Sciatic nerve (tissue), 2 donors: ENCODE measurements around the gene CNDP2. TPM values are rescaled to one million over a fixed set of nuclear protein-coding genes. Genes with fewer than 3 reads are reported as not detected.

ENCODE experiments used
- ATAC-seq: fragments of 200-7000 bp; cut with Tn5 transposase; one replicate; pipeline ENCODE4 v1.9.1; 2020; ENCODE audit warnings: mild to moderate bottlenecking, moderate library complexity
- DNase-seq: peaks from one replicate; pipeline ENCODE4 v3.0.0-alpha.2; 2020; ENCODE audit warnings: low spot score
- intact Hi-C: fragments of 100-400 bp; cut with DNase I; formaldehyde crosslinking; loops from one replicate; pipeline ENCODE4 v1.14.2; 2022
- total RNA-seq: library from RNA; stranded (reverse); fragmentation: NEBNext Ultra II Directional; extraction: Animal tissue kit (Norgen Biotek cat#: 25700); gene quantifications from one replicate; pipeline ENCODE4 v1.2.1, GENCODE V29; 2021
- donor health status: DM: no; HTN: no; CAD: no.
- donor health status: DM: no; HTN: no; CAD: no.

The CNDP2 gene
- total RNA-seq, 1 donor from 2014 or later: 162 TPM

- DNase-seq: no peak
- intact Hi-C loops: no loop called here
- ATAC-seq: no peak
These were observed 30.4 kb upstream of the CNDP2 start for GRCh38 chr18:74465775-74466174.

GRCh38 chr18:74468547-74469061, 27.6 kb upstream of the CNDP2 start:
- DNase-seq: no peak
- intact Hi-C loops: no loop called here
- ATAC-seq: peak; percentile 65

DNA sequence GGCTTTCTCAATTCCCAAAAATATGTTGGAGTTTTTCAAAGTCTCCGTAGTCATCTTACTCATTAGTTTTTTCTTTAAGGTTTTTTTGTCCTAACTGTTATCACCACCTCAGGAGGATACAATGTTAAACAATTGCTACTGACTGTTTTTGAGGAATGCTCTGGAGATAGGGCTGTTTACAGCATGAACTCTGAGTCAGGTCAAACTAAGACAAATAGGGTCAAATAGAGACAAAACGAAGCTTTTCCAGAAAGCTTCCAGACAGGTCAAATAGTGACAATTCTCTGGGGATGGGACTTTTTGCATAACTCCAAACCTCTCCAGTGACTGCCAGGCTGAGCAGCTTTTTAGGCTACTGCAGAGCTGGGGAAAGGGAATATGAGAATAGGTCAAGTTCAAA, 23.9 kb upstream of the CNDP2 start:
- ATAC-seq (peak; percentile 85), DNase-seq (no peak)
- intact Hi-C loops: loop anchor here (10.0 kb wide), 1 partner anchor 98 kb away; no protein-coding TSS in a partner anchor

DNA sequence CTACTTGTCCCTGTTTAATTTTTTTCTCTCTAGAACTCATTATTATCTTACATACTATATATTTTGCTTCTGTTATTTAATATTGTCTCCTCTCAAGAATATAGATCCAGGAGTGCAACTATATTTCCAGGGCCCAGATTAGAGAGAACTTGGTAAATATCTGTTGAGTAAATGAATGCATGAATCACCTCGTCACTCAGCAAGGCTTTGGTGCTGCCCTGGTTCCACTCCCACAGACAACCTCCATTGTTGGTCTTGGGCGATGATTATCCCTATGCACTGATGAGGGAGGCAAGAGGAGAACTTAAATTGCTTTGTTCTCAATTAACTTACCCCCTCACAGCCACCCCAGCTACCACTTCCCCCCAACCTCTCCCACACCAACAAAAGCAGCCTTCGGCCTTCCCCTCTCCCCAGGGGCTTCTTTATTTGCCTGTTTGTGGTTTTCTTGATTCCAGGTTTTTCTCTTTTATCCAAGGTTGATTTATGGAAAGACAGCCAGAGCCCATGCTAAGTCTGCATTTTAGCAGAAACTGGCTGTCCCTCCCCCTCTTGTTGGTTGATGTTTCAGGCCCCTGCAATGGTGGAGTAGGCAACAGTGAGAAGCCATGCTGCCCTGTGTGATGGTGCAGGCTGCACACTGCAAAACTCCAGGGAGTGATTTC, 22.1 kb upstream of the CNDP2 start:
- intact Hi-C loops: loop anchor here (10.0 kb wide), 1 partner anchor 99 kb away; no protein-coding TSS in a partner anchor
- ATAC-seq (no peak), DNase-seq (no peak)

DNA sequence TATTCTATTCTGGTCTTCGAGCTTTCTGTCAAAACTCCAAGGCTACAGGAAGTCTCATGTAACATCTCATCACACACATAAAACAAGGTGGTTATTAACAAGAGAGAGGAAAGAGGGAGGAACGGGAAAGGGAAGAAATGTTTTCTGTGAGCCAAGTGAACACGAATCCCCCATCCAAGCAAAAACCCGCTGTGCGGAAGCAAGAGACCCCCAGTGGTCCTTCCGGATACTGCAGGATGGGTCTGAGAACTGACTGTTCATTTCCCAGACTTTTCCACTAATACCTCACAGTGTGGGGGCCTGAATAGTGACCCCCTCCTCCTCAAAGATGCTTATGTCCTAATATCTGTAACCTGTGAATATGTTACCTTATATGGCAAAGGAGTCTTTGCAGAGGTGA, 20.0 kb upstream of the CNDP2 start:
- DNase-seq: peak; percentile 83
- no peak for ATAC-seq
- intact Hi-C loops: loop anchor here (5.0 to 10.0 kb wide), 2 partner anchors 101 to 1439 kb away; no protein-coding TSS in a partner anchor

- ATAC-seq (no peak), DNase-seq (no peak)
- intact Hi-C loops: loop anchor here (5.0 to 10.0 kb wide), 2 partner anchors 103 to 1440 kb away; no protein-coding TSS in a partner anchor
These were observed 18.4 kb upstream of the CNDP2 start for GRCh38 chr18:74477771-74478170.

DNA sequence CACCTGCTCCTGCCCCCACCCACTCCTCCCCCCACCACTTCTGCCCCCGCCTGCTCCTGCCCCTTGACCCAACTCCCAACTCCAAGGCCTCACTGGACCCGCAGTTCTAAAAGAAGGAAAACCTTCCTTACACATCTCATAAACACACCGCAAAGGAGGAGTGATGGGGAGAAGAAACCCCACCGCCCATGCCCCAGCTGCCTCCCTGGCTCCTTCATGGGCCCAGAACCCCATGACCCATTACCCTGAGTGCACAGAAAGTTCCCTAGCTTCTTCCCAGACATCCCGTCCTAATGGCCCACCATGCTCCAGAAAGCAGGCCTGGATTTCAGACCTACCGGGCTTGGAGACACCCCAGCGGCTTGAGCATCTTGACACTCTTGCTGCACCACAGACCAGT, 17.8 kb upstream of the CNDP2 start:
- intact Hi-C loops: loop anchor here (5.0 to 10.0 kb wide), 2 partner anchors 104 to 1441 kb away; no protein-coding TSS in a partner anchor
- ATAC-seq (no peak), DNase-seq (no peak)

- ATAC-seq (no peak), DNase-seq (no peak)
- intact Hi-C loops: loop anchor here (5.0 to 10.0 kb wide), 2 partner anchors 104 to 1442 kb away; no protein-coding TSS in a partner anchor
These were observed 17.3 kb upstream of the CNDP2 start for GRCh38 chr18:74478880-74479279.

DNA sequence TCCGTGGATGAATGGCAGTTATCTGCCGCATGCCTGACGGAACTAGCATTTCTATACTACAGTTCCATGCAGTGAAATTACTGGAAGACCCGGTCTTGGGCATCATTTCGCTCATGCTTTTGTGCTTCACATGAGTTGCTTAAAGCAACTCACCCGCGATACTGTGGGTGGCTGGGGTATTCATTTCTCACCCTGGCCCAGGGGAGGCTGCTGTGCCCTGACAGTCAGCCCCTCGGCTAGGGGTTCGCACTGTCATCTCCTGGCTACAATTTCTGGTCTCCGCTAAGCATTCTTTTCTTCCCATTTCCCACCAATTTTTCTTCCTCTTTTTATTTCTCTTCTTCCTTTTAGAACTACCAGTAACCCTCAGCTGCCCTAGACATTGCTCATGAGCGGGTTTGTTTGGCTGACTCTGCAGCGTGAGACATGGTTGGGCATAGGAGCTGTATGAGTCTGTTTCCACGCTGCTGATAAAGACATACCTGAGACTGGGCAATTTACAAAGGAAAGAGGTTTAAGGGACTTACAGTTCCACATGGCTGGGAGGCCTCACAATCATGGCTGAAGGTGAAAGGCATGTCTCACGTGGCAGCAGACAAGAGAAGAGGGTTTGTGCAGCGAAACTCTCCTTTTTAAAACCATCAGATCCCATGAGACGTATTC, 16.5 kb upstream of the CNDP2 start:
- no peak for ATAC-seq
- intact Hi-C loops: loop anchor here (5.0 to 10.0 kb wide), 3 partner anchors 105 to 1442 kb away; no protein-coding TSS in a partner anchor

DNA sequence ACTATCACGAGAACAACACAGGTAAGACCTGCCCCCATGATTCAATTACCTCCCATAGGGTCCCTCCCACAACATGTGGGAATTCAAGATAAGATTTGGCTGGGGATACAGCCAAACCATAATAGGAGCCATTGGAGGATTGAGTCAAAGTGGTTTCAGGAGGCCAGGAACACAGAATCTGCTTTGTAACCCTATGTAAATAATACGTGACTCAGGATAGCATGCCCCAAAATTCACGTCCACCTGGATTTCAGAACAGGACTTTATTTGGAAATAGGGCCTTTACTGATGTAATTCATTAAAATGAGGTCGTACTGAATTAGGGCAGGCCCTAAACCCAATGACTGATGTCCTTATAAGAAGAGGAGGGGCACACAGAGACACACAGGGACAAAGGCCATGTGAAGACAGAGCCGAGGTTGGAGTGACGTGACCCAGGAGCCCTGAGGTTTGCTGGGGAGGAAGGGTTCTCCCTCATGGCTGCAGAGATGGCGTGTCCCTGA, 16.0 kb upstream of the CNDP2 start:
- no peak for DNase-seq
- intact Hi-C loops: loop anchor here (10.0 kb wide), 1 partner anchor 275 kb away; no protein-coding TSS in a partner anchor
- ATAC-seq: no peak

More for the DNA sequence above, 16.5 kb upstream of the CNDP2 start:
- no peak for DNase-seq

GRCh38 chr18:74482697-74483096, 13.5 kb upstream of the CNDP2 start:
- no peak for ATAC-seq
- intact Hi-C loops: loop anchor here (10.0 kb wide), 1 partner anchor 278 kb away; no protein-coding TSS in a partner anchor
- DNase-seq: no peak

DNA sequence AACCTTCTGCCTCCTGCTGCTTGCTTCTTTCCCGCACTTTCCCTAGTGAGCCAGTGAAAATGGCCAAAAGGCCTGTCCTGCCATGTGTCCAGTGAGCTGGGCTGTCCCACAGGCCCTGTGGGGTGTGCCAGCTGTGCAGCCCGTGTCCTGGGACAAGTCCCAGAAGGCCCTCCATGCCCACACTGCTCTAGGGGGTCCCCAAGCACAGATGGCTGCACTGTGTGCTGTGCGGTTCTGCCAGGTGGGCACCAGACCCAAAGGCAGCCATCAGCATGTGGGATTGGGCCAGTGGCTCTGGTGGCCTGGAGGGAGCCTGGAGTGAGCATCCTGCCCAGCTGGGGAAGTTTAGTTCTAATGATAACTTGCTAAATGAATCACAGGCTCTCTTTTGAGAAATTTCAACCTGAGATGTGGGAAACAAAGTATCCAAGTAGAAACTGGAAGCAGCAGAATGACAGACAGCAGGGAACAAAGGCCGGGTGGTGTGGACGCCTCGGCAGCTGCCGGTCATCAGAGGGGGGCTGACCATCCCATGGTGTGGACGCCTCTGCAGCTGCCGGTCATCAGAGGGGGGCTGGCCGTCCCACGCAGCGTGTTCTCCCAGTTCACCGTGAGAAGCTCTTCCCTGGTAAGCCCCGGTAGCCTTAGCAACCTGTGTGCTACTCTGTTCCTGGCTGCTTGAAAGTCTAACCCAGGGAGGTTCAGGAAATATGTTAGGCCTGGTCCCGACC, 9.9 kb upstream of the CNDP2 start:
- DNase-seq (no peak), ATAC-seq (peak; percentile 52)
- intact Hi-C loops: loop anchor here (5.0 to 10.0 kb wide), 2 partner anchors 134 to 281 kb away; no protein-coding TSS in a partner anchor

DNA sequence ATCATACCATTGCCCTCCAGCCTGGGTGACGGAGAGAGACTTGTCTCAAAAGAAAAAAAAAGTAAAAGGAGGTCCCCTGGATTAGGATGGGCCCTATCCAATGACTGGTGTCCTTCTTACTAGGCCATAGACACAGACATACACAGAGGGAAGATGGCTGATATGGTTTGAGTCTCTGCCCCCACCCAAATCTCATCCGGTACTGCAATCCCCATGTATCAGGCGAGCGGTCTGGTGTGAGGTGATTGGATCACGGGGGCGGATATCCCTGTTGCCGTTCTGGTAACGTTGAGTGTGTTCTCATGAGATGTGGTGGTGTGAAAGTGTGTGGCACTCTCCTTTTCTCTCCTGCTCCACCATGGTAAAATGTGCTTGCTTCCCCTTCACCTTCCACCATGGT, 7.8 kb upstream of the CNDP2 start:
- DNase-seq: no peak
- intact Hi-C loops: loop anchor here (5.0 to 10.0 kb wide), 2 partner anchors 136 to 284 kb away; no protein-coding TSS in a partner anchor
- ATAC-seq: no peak

- intact Hi-C loops: loop anchor here (5.0 to 10.0 kb wide), 2 partner anchors 137 to 284 kb away; no protein-coding TSS in a partner anchor
- DNase-seq (no peak), ATAC-seq (no peak)
These were observed 7.3 kb upstream of the CNDP2 start for GRCh38 chr18:74488864-74489263.

- intact Hi-C loops: loop anchor here (5.0 to 10.0 kb wide), 2 partner anchors 137 to 285 kb away; no protein-coding TSS in a partner anchor
- ATAC-seq (no peak), DNase-seq (no peak)
These were observed 6.5 kb upstream of the CNDP2 start for GRCh38 chr18:74489676-74490075.

GRCh38 chr18:74492259-74492658, 3.9 kb upstream of the CNDP2 start:
- intact Hi-C loops: no loop called here
- DNase-seq (no peak), ATAC-seq (no peak)

DNA sequence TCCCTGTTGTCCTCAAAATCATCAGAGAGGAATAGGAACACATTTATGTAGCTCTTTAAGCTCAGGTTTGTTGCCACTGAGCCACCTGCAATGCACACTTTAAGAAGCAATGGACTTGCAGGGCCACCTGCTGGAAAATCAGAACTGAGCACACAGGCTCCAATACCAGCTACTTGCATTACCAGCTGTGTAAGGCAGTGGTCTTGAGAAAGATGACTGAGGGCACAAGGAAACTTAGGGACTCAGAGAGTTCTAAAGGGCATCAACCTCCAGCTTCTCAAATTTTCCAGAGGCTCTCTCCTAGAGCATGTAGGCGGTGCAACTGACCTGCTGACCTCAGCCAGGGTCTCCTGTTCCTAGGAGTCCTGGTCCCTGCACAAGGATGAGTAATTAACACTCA, 2.5 kb upstream of the CNDP2 start:
- ATAC-seq: no peak
- no peak for DNase-seq
- intact Hi-C loops: no loop called here

DNA sequence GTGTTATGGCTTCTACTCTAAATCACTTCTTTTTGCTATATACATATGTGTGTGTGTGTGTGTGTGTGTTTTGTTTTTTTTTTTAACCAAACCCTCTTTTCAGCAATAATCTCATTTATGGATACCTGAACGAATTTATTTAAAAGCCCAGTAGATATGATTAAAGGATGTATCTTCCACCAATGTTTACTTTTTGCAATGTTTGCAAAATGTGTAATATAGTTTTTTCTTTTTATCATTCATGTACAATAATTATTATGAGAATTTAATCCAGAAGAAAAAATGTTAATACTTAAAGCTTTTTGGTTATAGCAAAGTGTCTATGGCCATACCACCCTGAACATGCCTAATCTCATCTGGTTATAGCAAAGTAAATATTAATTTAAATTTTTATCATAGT, 1.6 kb upstream of the CNDP2 start:
- ATAC-seq (no peak), DNase-seq (no peak)
- intact Hi-C loops: no loop called here
